NCI-H2196 (cell line): Measurements from ENCODE around the gene PTPRJ.
A peak's percentile ranks its signal among the peaks of the same experiment; 100 is the strongest.

Experiments used
- DNase-seq: peaks from one replicate; lab custom pipeline; 2025; ENCODE audit not compliant: unreplicated experiment; lab: John Stamatoyannopoulos, UW

PTPRJ gene

DNA sequence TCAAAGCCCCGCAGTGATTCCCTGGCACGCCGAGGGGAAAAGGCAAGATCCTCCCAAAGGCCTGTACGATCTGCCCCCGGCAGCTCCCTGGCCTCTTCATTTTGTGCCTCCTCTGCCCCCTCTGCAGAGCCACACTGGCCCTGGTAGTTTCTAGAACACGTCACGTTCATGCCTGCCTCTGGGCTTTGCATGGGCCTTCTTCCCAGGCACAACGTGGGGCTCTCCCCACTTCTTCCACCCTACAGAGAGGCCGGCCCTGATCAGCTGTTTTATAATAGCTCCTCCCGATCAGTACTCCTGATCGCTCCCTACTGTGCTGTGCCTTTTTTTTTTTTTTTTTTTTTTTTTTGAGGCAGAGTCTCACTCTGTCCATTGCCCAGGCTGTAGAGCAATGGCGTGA lies 78.4 kb downstream of the PTPRJ start:
- no peak for DNase-seq

GRCh38 chr11:48062649-48063048 lies 82.3 kb downstream of the PTPRJ start:
- DNase-seq: no peak

DNA sequence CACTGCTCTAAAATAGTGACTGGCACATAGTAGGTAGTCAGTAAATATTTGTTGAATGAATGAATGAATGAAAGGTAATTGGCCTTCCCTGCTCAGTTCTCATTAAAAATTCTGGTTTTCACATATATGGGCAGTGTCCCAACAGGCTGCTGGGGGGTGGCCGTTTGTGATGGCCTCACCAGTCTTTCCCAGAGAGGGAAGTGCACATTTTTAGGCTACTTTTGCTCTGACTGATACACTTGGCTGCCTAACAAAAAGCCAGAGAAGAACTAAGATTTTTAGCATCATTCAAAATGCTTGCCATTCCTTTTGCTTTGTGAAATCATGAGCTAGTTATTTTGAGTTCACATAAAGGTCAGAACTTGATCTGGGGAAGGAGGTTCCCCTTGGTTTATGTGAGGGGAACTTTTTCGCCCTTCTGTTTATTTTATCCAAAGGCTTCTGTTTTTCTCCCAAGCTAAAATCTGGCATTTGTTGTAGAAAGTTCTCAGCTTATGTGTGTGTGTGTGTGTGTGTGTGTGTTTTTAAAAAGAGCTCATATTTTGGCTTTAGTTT lies 83.1 kb downstream of the PTPRJ start:
- DNase-seq: no peak

GRCh38 chr11:48064306-48064705 lies 83.9 kb downstream of the PTPRJ start:
- DNase-seq: no peak

GRCh38 chr11:48066881-48067800 lies 86.8 kb downstream of the PTPRJ start:
- DNase-seq: no peak

DNA sequence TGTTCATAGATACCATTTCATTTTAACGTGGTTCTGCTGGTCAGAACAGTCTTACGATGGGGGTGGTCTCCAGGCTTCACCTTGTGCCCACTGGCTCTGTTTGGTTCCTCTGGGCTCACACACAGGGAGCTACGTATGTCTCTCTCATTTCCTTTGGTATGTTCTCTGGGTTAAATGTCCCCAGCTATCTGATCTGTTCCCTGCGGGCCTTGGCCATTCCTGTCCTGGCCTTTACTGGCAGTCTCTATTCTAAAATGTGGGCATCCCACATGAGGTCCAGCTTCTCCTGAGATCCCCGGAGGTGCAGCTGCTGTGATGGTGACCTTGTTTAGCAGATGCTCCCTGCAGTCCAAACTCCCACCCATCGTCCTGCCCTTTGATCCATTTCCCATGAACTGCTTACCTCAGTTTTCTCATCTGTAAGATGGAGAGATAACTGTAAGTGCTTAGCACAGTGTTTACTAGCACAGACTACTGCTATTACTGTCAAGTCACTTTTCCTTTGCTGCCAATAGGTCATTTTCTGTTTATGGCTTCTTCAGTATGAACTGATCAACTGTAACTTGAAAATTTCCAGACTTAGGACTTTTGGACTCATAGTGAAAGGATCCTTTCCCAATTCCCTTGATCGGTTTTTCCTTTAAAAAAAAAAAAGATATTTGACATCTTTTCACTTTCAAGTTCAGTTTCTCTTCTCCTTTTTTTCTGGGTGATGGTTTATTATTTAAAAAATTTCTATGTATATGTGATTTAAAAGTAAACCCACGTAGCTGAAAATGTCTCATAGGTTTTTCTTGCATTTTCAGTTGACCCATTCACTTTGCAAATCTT lies 92.9 kb downstream of the PTPRJ start:
- DNase-seq: no peak

DNA sequence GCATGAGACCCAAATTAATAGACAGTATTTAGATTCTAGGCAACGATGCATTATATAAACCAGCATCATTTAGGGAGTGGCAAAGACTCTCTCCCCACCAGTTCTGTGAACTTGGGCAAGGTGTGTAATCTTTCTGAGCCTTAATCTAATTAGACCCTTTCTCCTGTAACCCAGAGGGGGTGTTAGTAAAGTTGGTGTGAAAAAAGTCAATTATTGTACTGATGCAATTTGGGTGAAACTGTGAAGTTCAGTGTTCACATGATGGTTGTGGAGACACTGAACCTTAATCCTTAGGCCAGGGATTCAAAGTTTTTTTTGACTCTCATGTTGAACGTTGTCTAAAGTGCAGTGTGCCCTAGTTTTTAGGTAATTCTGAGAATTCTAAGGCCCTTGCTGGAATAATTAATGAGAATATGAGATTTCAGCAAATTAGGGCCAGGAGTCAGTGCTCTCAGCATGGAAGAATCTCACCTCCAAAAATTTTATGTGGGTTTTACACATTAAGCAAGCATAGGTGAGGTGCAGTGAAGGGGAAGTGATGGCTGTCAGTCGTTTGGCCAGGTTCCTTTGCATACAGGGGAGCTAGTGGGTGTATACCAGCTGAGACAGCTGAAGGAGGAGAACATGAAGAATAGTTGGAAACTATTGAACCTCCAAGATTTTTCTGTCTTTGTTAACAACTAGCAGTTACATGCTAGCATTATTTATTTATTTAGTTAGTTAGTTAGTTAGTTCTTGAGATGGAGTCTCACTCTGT lies 94.2 kb downstream of the PTPRJ start:
- DNase-seq: no peak

GRCh38 chr11:48075637-48076036 lies 95.3 kb downstream of the PTPRJ start:
- DNase-seq: no peak

- DNase-seq: no peak
Observed at GRCh38 chr11:48077251-48077650, 96.9 kb downstream of the PTPRJ start.

GRCh38 chr11:48078689-48079088 lies 98.3 kb downstream of the PTPRJ start:
- DNase-seq: no peak

DNA sequence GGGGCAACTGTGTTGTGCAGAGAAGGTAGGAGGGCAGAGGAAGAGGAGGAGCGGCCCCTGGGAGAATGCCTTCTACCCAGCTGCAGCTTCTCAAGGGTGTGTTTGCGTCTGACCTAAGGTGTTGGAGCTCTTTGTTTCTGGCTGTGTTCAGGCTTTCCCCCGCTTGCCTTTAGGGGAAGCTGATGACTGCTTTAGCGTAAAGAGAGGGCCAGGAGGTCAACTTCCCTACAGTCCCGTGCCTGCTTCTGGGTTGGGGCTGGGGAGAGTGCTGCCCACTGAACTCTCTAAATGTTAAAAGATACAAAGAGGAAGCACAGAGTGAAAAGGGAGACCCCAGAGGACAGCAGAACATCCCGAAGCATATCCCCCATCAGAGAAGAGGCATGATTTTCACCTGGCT lies 99.2 kb downstream of the PTPRJ start:
- no peak for DNase-seq

DNA sequence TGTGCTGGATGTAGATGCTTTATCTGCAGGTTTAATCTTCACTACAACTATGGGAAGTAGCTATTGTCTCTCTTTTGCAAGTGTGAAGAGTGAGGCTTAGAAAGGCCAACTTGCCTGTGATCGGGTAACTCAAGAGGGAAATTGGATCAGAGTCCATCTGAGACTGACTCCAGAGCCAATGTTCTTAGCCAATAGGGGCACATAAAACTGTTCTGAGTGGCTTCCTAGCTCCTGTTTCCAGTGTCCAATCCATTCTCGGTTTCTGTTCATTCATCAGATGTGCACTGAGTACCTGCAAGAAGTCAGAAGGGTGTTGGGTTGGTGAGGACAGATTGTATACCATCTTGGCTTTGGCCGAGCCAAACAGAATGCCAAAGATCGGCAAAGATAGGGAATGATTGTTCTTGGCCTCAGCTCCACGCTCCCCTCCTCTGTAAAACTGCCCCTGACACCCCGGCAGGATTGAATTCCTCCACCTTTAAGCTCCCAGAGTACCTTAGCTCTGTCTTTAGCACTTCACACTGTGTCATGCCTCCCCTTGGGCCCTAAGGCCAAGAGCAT lies 100.0 kb downstream of the PTPRJ start:
- no peak for DNase-seq

- DNase-seq: no peak
Observed at GRCh38 chr11:48081151-48082010, 101.0 kb downstream of the PTPRJ start.

- DNase-seq: no peak
Observed at GRCh38 chr11:48082771-48083170, 102.4 kb downstream of the PTPRJ start.

- DNase-seq: no peak
Observed at GRCh38 chr11:48083421-48083820, 103.1 kb downstream of the PTPRJ start.

- DNase-seq: no peak
Observed at GRCh38 chr11:48085688-48086087, 105.3 kb downstream of the PTPRJ start.

DNA sequence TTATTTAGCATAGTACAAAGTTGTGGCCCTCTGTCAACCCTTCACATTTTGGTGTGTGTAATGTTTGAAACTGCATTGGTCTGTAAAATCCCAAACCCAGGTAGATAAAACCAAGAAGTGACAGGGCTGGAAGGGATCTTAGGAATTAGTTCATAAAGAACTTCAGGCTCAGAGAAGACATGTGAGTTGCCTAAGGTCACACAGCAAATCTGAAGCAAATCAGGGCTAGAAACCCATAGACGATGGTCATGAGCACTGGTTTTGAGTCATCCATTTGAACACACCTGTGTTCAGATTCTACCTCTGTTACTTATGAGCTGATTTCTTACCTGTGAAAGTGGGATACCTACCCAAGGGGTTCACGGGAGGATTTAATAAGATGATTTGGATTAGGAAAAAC lies 107.1 kb downstream of the PTPRJ start:
- DNase-seq: no peak

DNA sequence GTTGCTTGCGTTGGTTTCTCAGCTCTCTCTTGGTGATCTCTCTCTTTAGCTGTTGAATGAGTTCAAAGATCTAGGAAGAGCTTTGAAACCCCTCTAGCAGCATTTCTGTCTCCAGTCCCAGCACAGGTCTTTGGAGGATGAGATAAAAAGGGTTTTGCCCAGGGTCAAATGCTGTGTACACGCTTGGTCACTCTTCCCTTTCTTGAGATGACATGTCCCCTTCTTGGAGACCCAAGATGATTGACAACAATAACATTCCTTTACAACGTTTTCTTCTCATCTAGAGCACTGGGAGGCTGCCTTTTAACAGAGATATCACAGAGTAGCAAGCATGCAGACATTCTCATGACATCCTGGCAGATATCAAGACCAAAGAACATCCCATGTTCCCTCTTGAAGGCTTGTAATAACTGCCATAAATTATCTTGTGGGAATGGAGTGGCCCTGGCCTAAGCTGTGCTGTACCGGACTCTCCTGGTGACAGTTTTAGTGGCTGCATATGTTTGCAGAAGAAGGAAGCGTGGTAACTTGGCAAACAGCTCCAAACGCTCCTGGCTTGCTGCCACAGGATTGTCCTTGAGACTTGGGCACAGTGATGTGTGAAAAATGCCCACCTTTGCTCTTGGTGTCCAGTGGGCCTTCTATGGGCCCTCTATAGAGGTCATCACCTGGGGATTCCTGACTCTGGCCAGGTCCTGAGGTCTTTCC lies 107.8 kb downstream of the PTPRJ start:
- peak; percentile 50 for DNase-seq

DNA sequence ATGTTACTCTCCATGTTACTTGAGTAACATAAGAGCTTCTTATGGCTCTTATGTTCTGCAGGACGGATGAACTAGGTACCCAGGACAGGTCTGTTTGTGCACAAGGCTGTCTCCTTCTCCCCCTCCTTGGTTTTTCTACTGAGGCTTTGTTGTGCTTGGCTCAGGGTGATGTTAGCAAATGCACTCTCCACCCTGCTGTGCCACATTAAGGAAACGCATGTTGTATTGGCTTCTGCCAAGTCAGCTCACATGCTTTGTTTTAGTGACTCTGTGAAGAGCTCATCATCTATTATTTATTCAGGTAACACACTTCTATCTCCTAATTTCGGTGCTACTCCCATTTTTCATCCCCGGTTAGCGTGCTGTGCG lies 108.3 kb downstream of the PTPRJ start:
- DNase-seq: peak; percentile 50
